ENCODE results near the gene RDH11.

Gene RDH11

GRCh38 chr14:67645414-67645813 is 50.1 kb downstream of the RDH11 start:
- DNase-seq: no peak

DNA sequence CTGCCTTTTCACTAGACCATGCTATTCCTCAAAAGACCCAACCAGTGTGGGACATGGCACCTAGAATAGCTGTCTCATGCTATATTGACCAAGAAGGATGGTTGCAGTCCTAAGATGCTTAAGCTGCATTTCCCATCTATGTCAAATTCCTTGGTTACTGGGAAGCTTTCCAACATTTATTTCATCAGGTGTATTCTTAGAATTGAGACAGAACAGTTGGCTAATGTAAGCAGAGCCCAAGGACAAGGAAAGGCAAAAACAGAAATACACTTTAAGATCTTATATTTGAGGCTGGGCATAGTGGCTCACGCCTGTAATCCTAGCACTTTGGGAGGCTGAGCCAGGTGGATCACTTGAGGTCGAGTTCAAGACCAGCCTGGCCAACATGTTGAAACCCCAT is 51.1 kb downstream of the RDH11 start:
- DNase-seq: no peak

DNA sequence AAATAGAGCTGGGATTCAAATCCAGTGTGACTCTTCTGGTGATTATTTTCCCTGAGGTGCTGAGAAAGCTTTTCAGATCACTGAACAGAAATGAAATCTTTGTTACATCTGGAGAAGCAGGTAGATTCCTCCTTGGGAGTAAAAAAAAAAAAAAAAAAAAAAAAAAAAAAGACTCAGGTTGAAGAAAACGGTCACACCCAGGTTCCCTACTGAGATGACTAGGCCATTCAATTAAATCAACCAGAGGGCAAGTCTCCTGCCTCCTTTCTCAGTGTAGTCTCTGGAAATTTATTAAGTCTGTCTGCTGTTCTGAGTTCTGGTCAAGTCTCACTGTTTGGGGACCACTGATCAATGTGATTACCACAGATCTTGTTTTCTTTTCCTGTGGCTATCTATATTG is 51.9 kb downstream of the RDH11 start:
- DNase-seq: no peak

DNA sequence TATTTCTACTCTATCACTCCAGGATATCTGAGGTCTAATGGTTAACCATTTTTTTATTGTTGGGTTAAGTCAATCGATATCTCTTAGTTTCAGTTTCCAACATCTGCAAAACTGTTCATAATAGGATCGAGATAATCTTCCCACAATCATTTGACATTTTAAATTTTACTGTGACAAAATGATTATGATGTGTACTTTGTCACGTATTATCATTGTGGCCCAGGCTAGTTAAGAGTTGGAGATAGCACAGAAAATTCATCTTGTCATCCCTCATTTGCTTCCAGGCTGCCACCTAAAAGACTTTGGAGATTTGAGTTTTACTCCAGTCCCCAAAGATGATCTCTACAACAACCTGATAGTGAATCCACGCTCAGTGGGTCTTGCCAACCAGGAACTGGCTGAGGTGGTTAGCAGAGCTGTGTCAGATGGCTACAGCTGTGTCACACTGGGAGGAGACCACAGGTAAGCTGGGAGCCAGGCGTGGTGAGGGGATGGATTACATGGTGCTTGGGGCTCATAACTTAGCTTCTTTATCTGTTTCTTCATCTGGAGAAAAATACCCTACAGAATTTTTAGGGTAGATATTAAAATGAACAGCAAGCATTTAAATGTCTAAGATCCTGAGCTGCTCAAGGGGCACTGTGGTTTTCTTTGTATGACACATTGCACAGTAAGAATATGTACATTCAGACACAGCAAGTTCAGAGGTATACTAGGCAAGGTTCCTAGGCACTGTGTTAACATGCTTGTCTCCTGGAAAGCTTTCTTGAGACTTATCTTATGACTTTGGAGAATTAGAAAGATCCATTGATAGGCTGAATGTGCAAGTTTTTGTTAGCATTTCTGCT is 53.4 kb downstream of the RDH11 start:
- DNase-seq: no peak

- no peak for DNase-seq
Measured at GRCh38 chr14:67641480-67641879, 54.1 kb downstream of the RDH11 start.

- no peak for DNase-seq
Measured at GRCh38 chr14:67638642-67639041, 56.9 kb downstream of the RDH11 start.

DNA sequence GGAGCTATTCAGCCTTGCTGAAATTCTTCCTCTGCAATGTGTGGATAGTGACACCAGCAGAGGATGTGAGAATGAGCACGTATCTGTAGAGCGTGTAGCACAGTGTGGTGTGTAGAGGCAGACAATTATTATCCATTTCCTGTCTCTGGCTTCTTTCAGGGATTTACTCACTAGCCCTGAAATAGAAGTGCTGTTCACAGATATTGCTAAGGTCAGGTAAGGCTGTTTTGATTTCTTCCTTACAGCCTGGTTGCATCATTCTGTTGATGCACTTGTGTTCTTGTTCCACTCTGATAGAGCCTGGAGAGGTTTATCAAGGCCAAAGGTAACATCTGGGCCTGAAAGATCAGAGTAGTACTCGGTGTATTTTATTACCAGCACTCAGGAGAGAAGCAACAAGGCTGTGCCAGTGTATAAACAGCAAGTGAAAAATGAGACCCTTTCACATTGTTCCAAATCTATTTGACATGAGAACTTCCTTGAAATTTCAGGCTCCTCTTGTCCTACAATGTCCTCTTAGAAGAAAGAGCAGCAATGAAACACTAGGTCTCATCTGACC is 59.1 kb downstream of the RDH11 start:
- DNase-seq: no peak

DNA sequence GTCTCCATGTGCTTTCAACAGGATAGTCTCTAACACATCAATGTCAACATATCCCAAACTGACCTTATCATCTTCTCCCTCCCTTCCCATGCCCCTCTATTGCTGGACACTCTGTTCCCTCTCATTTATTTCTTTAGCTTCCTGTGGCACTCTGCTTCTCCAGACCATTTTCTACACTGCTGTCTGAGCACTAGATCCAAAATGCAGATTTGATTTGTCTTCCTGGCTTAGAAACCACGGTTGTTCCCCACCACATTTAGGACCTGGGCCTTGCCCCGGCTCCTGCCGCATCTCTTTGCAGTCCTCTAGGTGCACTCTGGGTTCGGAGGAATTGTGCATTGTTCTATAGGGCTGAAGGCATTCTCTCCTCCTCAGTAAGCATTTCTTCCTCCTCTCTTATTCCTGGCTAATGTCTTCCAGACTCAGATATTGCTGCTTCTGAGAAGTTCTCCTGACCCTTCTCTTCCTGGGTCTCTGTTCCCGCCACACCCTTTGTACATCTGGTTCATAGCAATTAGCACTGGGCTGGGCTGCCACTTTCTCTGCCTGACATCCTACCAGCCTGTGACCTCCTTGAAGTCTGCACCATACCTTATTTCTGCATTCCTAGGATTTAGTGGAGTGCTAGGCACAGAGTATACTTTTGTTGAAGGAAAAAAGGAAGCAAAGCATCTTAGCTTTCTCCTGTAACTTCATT is 62.0 kb downstream of the RDH11 start:
- no peak for DNase-seq

DNA sequence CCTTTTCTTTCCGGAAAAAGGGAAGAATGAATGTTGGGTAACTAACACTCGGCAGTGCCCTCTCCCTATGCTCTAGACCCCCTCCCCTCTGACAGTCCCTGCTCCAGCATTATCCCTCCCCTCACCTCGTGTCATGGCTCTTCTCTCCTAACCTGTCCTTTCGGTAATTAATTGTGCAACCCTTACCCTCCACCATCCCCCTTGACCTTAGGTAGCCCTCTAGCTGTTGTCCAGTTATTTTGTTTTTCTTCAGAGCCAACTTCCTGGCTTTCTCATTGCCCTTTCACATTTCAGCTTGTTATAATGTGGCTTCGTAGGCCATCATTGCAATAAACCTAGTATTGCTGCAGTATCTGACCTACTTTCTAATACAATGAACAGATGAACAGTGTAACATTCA is 64.6 kb downstream of the RDH11 start:
- DNase-seq: no peak

- DNase-seq: no peak
Measured at GRCh38 chr14:67630186-67630585, 65.4 kb downstream of the RDH11 start.

DNA sequence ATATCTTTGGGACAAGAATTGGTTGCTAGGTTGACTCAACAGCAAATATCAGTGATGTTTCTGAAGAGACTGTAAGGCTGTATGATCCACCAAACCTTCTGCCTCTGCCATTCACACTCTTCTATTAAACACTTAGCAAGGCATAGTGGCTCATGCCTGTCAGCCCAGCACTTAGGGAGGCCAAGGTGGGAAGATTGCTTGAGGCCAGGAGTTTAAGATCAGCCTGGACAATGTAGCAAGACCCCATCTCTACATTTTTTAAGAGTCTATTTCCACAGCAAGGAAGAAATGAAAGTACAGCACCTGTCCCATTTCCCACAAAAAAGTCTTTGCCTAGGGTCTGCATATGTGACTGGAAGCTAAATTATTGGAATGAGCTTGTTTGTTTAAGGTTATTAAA is 68.0 kb downstream of the RDH11 start:
- DNase-seq: no peak
